ENCODE results near the gene ESYT1.

Gene ESYT1

DNA sequence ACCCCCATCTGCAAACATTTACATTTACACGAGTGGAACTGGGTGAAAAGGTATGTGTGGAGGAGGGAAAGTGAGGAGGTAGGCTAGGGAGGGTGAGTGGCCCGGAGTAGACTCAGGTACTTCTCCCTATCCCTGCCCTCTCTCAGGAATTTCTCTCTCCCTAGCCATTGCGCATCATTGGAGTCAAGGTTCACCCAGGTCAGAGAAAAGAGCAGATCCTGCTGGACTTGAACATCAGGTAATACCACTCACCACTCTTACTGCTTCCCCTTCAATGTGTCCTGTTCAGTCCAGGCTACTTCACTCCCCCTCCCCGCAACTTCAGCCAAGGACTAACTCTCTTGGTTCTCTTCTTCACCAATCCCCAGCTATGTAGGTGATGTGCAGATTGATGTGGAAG lies 2.8 kb downstream of the ESYT1 start:
- no peak overlapping the region for H3K4me3 ChIP-seq (replicated peaks; ENCODE audit: insufficient read depth, low read length)
- DNase-seq (ENCODE audit: low read depth in 1 of 2, low spot score in 1 of 2): no peak
- TF ChIP-seq SPI1 (IDR thresholded peaks at IDR 0.05; ENCODE audit: borderline replicate concordance, low read depth): no peak
- TF ChIP-seq, protein P1, sequence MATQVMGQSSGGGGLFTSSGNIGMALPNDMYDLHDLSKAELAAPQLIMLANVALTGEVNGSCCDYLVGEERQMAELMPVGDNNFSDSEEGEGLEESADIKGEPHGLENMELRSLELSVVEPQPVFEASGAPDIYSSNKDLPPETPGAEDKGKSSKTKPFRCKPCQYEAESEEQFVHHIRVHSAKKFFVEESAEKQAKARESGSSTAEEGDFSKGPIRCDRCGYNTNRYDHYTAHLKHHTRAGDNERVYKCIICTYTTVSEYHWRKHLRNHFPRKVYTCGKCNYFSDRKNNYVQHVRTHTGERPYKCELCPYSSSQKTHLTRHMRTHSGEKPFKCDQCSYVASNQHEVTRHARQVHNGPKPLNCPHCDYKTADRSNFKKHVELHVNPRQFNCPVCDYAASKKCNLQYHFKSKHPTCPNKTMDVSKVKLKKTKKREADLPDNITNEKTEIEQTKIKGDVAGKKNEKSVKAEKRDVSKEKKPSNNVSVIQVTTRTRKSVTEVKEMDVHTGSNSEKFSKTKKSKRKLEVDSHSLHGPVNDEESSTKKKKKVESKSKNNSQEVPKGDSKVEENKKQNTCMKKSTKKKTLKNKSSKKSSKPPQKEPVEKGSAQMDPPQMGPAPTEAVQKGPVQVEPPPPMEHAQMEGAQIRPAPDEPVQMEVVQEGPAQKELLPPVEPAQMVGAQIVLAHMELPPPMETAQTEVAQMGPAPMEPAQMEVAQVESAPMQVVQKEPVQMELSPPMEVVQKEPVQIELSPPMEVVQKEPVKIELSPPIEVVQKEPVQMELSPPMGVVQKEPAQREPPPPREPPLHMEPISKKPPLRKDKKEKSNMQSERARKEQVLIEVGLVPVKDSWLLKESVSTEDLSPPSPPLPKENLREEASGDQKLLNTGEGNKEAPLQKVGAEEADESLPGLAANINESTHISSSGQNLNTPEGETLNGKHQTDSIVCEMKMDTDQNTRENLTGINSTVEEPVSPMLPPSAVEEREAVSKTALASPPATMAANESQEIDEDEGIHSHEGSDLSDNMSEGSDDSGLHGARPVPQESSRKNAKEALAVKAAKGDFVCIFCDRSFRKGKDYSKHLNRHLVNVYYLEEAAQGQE (IDR thresholded peaks at IDR 0.05; ENCODE audit: insufficient replicate concordance, low read depth): no peak
- TF ChIP-seq GABPA (IDR thresholded peaks at IDR 0.05; ENCODE audit: low read depth): no peak
- no peak for TF ChIP-seq POLR2AphosphoS5 (IDR thresholded peaks at IDR 0.05; ENCODE audit: low read depth)
- TF ChIP-seq, protein P2, sequence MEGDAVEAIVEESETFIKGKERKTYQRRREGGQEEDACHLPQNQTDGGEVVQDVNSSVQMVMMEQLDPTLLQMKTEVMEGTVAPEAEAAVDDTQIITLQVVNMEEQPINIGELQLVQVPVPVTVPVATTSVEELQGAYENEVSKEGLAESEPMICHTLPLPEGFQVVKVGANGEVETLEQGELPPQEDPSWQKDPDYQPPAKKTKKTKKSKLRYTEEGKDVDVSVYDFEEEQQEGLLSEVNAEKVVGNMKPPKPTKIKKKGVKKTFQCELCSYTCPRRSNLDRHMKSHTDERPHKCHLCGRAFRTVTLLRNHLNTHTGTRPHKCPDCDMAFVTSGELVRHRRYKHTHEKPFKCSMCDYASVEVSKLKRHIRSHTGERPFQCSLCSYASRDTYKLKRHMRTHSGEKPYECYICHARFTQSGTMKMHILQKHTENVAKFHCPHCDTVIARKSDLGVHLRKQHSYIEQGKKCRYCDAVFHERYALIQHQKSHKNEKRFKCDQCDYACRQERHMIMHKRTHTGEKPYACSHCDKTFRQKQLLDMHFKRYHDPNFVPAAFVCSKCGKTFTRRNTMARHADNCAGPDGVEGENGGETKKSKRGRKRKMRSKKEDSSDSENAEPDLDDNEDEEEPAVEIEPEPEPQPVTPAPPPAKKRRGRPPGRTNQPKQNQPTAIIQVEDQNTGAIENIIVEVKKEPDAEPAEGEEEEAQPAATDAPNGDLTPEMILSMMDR (IDR thresholded peaks at IDR 0.05; ENCODE audit: insufficient read depth, low read length): no peak
- no peaks in the 10 kb centered on the region for H3K27me3 ChIP-seq (ENCODE audit: insufficient read depth, poor library complexity, severe bottlenecking)
- H3K27ac ChIP-seq (replicated peaks): no peak overlapping the region

- no peak for TF ChIP-seq POLR2AphosphoS5 (IDR thresholded peaks at IDR 0.05; ENCODE audit: low read depth)
- no peak for TF ChIP-seq SPI1 (IDR thresholded peaks at IDR 0.05; ENCODE audit: borderline replicate concordance, low read depth)
- TF ChIP-seq, protein P2 (IDR thresholded peaks at IDR 0.05; ENCODE audit: insufficient read depth, low read length): no peak
- TF ChIP-seq GABPA (IDR thresholded peaks at IDR 0.05; ENCODE audit: low read depth): no peak
- TF ChIP-seq, protein P1 (IDR thresholded peaks at IDR 0.05; ENCODE audit: insufficient replicate concordance, low read depth): no peak
- Histone ChIP-seq H3K27ac (replicated peaks) (no peak overlapping the region), H3K4me3 (replicated peaks; ENCODE audit: insufficient read depth, low read length) (no peak overlapping the region), H3K27me3 (ENCODE audit: insufficient read depth, poor library complexity, severe bottlenecking) (no peaks in the 10 kb centered on the region)
- DNase-seq (ENCODE audit: low read depth in 1 of 2, low spot score in 1 of 2): no peak
Observed at GRCh38 chr12:56134897-56135296, 6.8 kb downstream of the ESYT1 start.

DNA sequence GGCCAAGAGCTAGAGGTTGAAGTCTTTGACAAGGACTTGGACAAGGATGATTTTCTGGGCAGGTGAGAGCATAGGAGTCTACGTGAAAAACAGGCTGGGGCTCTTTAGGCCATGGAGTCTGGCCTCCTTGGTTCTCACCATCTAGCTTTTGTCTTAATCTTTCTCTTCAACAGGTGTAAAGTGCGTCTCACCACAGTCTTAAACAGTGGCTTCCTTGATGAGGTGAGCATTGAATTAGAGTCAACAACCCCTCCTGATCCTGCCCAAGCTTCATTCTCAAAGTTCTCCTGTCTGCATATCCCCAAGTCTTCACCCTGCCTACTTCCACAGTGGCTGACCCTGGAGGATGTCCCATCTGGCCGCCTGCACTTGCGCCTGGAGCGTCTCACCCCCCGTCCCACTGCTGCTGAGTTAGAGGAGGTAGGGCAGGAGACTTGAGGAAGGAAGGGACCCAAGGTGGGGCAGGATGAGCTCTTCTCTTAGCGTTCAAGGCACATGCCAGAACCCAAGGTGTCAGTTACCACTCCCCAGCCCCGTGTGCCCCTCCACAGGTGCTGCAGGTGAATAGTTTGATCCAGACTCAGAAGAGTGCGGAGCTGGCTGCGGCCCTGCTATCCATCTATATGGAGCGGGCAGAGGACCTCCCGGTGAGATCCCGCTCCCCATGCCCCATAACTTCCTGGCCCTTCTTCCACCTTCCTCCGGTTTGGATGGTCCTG lies 9.9 kb downstream of the ESYT1 start:
- H3K27me3 ChIP-seq (ENCODE audit: insufficient read depth, poor library complexity, severe bottlenecking): no peaks in the 10 kb centered on the region
- H3K4me3 ChIP-seq (replicated peaks; ENCODE audit: insufficient read depth, low read length): no peak overlapping the region
- DNase-seq (ENCODE audit: low read depth in 1 of 2, low spot score in 1 of 2): no peak
- no peak for TF ChIP-seq GABPA (IDR thresholded peaks at IDR 0.05; ENCODE audit: low read depth)
- no peak for TF ChIP-seq POLR2AphosphoS5 (IDR thresholded peaks at IDR 0.05; ENCODE audit: low read depth)
- TF ChIP-seq, protein P2 (IDR thresholded peaks at IDR 0.05; ENCODE audit: insufficient read depth, low read length): no peak
- TF ChIP-seq, protein P1 (IDR thresholded peaks at IDR 0.05; ENCODE audit: insufficient replicate concordance, low read depth): no peak
- no peak for TF ChIP-seq SPI1 (IDR thresholded peaks at IDR 0.05; ENCODE audit: borderline replicate concordance, low read depth)
- no peak overlapping the region for H3K27ac ChIP-seq (replicated peaks)

Data from HL-60 (cell line).